Spleen (tissue), 7 donors: Measurements from ENCODE around the gene ADGRL3.

ENCODE experiments used
- CTCF ChIP-seq, 11 experiments: fragments of 200-600 bp in 7 of 11; fragments of 450-650 bp in 4 of 11; sonication (generic) in 4 of 11; IDR thresholded peaks in 8 of 11; conservative IDR thresholded peaks in 3 of 11; 1 replicate in 7 of 11; 2 replicates in 4 of 11; pipeline versions ENCODE4 v1.4.0 to v1.8.0; 2016 to 2021; ENCODE audit warnings: antibody characterized with exemption in 11 of 11, inconsistent platforms in 4 of 11, mild to moderate bottlenecking in 1 of 11
- POLR2A ChIP-seq, 3 donors: fragments of 450-650 bp; IDR thresholded peaks; one replicate each; pipeline ENCODE4 v1.5.1; 2017; ENCODE audit warnings: antibody characterized with exemption in 3 of 3, mild to moderate bottlenecking in 1 of 3
- POLR2AphosphoS5 ChIP-seq, 3 donors: sonication (generic); formaldehyde crosslinking; IDR thresholded peaks; one replicate each; pipeline ENCODE4 v1.5.1; 2017; ENCODE audit warnings: antibody characterized with exemption in 3 of 3
- donor health status: DM: no; HTN: no; CAD: no; lungs with moderate emphysema.
- donor health status: DM: no; HTN: no; CAD: no.
- donor health status: DM: no; HTN: no; CAD: no.

- TF ChIP-seq CTCF (IDR thresholded peaks at IDR 0.05 in 8 of 11, conservative IDR thresholded peaks at IDR 0.05 in 3 of 11) (no peak), POLR2A (IDR thresholded peaks at IDR 0.05) (no peak), POLR2AphosphoS5 (IDR thresholded peaks at IDR 0.05) (no peak)
Measured at GRCh38 chr4:61309616-61310015, 109.5 kb downstream of the ADGRL3 start.
